ENCODE results near the gene COL24A1. TPM values are rescaled to one million over a fixed set of nuclear protein-coding genes. Genes with fewer than 3 reads are reported as not detected.
A peak's percentile ranks its signal among the peaks of the same experiment; 100 is the strongest.

The COL24A1 gene
- total RNA-seq, 4 donors from 2014 or later = 1.0 to 2.8 (median 1.9) TPM

DNA sequence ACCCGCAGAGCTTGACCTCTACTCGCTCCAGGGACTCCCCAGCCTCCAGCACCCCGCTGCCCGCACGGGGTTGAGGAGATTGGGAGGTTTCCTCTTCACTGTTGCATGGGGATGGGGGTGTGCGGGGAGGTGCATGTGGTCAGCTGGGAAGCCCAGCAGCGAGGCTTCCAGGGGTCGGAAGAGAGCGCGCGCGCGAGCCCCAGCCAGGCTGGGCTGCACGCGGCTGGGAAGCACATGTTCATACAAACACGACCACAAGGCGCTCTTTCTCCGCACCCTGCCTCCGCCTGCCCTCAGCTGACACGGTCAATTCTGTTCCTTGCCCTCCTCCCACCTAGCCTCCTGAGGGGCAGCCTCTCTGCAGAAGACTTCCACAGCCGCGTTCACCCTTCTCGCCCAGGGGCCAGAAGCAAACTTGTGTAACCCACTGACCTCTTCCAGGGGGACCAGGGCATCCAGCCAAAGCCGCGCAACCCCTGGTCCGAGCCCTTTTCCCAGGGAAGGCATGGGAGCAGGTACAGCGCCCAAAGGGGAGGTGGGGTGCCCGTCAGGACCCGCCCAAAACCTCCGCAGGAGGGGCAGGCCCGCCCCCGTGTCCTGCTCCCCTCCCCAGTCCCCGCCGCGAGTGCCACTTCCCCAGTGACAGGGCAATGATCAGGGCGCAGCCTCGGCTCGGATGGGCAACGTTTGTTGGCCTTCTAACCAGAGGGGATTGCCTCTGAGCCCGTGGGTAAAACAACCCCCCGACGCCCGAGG lies 1.3 kb downstream of the COL24A1 start:
- peak; percentile 13 to 18 for DNase-seq (ENCODE audit: low spot score in 2 of 2)
- peak overlapping the region in 1 of 4 donors; percentile 74 for H3K27ac ChIP-seq
- no peaks in the 10 kb centered on the region for H3K9me3 ChIP-seq
- WGBS, 2 donors = 9 to 14% methylated on average over 27 to 38 of the region's 43 CpGs
- H3K4me3 ChIP-seq = peak overlapping the region; percentile 15 to 55 (median 40)
- no peaks in the 10 kb centered on the region for H3K36me3 ChIP-seq
- peaks cover 0 to 4% of the 10 kb centered on the region in 2 donors for H3K27me3 ChIP-seq
- TF ChIP-seq POLR2A (IDR thresholded peaks at IDR 0.05) = no peak
- TF ChIP-seq, protein P1, sequence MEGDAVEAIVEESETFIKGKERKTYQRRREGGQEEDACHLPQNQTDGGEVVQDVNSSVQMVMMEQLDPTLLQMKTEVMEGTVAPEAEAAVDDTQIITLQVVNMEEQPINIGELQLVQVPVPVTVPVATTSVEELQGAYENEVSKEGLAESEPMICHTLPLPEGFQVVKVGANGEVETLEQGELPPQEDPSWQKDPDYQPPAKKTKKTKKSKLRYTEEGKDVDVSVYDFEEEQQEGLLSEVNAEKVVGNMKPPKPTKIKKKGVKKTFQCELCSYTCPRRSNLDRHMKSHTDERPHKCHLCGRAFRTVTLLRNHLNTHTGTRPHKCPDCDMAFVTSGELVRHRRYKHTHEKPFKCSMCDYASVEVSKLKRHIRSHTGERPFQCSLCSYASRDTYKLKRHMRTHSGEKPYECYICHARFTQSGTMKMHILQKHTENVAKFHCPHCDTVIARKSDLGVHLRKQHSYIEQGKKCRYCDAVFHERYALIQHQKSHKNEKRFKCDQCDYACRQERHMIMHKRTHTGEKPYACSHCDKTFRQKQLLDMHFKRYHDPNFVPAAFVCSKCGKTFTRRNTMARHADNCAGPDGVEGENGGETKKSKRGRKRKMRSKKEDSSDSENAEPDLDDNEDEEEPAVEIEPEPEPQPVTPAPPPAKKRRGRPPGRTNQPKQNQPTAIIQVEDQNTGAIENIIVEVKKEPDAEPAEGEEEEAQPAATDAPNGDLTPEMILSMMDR (IDR thresholded peaks at IDR 0.05) = no peak
- peaks cover 0 to 26% (median 5%) of the 10 kb centered on the region in 4 donors for H3K4me1 ChIP-seq

- H3K4me3 ChIP-seq = peak overlapping the region in 1 of 4 donors; percentile 55
- DNase-seq (ENCODE audit: low spot score in 2 of 2) = no peak
- WGBS, 2 donors = 51 to 55% methylated on average over 7 to 19 of the region's 20 CpGs
- H3K27me3 ChIP-seq = peaks cover 0 to 4% of the 10 kb centered on the region in 2 donors
- H3K9me3 ChIP-seq = no peaks in the 10 kb centered on the region
- H3K4me1 ChIP-seq = peaks cover 0 to 26% (median 5%) of the 10 kb centered on the region in 4 donors
- no peak overlapping the region for H3K27ac ChIP-seq
- no peaks in the 10 kb centered on the region for H3K36me3 ChIP-seq
- TF ChIP-seq, protein P1 (IDR thresholded peaks at IDR 0.05) = no peak
- TF ChIP-seq EP300 (IDR thresholded peaks at IDR 0.05) (no peak), POLR2A (IDR thresholded peaks at IDR 0.05) (no peak)
Measured at GRCh38 chr1:86154571-86155050, 2.0 kb downstream of the COL24A1 start.

GRCh38 chr1:86153836-86154235 lies 2.7 kb downstream of the COL24A1 start:
- Histone ChIP-seq H3K36me3 (no peaks in the 10 kb centered on the region), H3K4me3 (no peak overlapping the region), H3K27ac (no peak overlapping the region), H3K9me3 (no peaks in the 10 kb centered on the region), H3K4me1 (peaks cover 0 to 26% (median 5%) of the 10 kb centered on the region in 4 donors), H3K27me3 (peaks cover 0 to 4% of the 10 kb centered on the region in 2 donors)
- TF ChIP-seq POLR2A (IDR thresholded peaks at IDR 0.05) (no peak), EP300 (IDR thresholded peaks at IDR 0.05) (no peak)
- TF ChIP-seq, protein P1 (IDR thresholded peaks at IDR 0.05) = no peak
- 91 to 92% methylated on average over 6 of the region's 6 CpGs for WGBS, 2 donors
- no peak for DNase-seq (ENCODE audit: low spot score in 2 of 2)

DNA sequence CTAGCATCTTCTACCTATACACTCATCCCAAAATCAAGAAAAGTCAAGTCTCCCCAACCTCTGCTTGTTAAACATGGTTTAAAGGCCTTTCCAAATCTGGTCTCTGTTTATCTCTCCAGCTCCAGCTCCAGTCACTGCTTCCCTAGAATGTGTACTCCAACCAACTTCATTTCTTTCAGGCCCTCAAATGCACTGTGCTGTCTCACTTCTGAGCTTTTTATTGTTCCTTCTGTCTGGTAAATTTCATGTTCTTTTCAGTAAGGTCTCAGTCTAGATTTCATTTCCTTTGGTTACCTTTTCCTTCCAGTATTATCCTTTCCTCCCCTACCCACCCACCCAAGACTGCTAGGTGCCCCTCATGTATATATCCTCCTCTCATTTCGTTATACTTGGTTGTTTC lies 3.7 kb downstream of the COL24A1 start:
- Histone ChIP-seq H3K27me3 (peaks cover 0 to 4% of the 10 kb centered on the region in 2 donors), H3K4me3 (no peak overlapping the region), H3K36me3 (no peaks in the 10 kb centered on the region), H3K27ac (no peak overlapping the region), H3K4me1 (peaks cover 0 to 26% (median 5%) of the 10 kb centered on the region in 4 donors), H3K9me3 (no peaks in the 10 kb centered on the region)
- WGBS, 2 donors = 86 to 94% methylated on average over 1 of the region's 1 CpG
- TF ChIP-seq EP300 (IDR thresholded peaks at IDR 0.05) = no peak
- TF ChIP-seq POLR2A (IDR thresholded peaks at IDR 0.05) = no peak
- TF ChIP-seq, protein P1 (IDR thresholded peaks at IDR 0.05) = no peak
- DNase-seq (ENCODE audit: low spot score in 2 of 2) = no peak

DNA sequence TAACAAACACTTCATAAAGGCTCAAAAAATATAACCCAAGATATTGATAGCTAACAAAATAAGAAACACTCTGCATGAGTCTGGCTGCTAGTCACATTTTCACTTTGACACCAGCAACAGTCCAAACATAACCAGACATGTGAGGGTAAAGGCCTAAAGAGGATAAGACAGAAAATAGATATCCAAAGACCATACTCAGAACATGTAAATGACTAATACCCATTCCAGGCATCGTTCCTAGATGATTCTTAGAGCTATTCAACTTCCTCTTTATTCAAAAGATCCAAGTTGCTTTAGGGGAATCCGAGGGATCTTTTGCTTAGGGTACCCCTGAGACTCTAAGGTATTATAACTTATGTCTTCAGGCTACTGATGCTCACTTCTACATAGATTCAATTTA lies 5.1 kb downstream of the COL24A1 start:
- no peak for DNase-seq (ENCODE audit: low spot score in 2 of 2)
- Histone ChIP-seq H3K36me3 (no peaks in the 10 kb centered on the region), H3K4me1 (peaks cover 0 to 20% (median 5%) of the 10 kb centered on the region in 4 donors), H3K27me3 (peaks cover 0 to 4% of the 10 kb centered on the region in 2 donors), H3K9me3 (no peaks in the 10 kb centered on the region), H3K27ac (no peak overlapping the region), H3K4me3 (no peak overlapping the region)
- TF ChIP-seq, protein P1 (IDR thresholded peaks at IDR 0.05) = no peak
- TF ChIP-seq POLR2A (IDR thresholded peaks at IDR 0.05) = no peak
- no peak for TF ChIP-seq EP300 (IDR thresholded peaks at IDR 0.05)
- 73% methylated on average over 2 of the region's 2 CpGs for WGBS, 2 donors
